WERI-Rb-1 (cell line): Measurements from ENCODE around the gene SLCO1B1.

Source experiments
- DNase-seq: peaks from one replicate; pipeline ENCODE4 v3.0.0-alpha.2; 2020
- H3K27ac ChIP-seq: fragments of 250-450 bp; sonication (Bioruptor Pico); 2 replicates; pipeline ENCODE4 v1.5.1; 2020; ENCODE audit warnings: mild to moderate bottlenecking, moderate library complexity
- H3K27me3 ChIP-seq: fragments of 250-450 bp; sonication (Bioruptor Pico); 2 replicates; pipeline ENCODE4 v1.5.1; 2021; ENCODE audit warnings: mild to moderate bottlenecking, low read depth, moderate library complexity; ENCODE audit not compliant: insufficient read depth, severe bottlenecking
- H3K36me3 ChIP-seq: fragments of 250-450 bp; sonication (Bioruptor Pico); 2 replicates; pipeline ENCODE4 v1.5.1; 2020; ENCODE audit warnings: mild to moderate bottlenecking, moderate library complexity
- H3K4me3 ChIP-seq: 2 replicates; pipeline ENCODE4 v1.5.1; 2011; ENCODE audit warnings: low read depth, mild to moderate bottlenecking, control low read depth, low read length
- H3K9me3 ChIP-seq: fragments of 250-450 bp; sonication (Bioruptor Pico); 2 replicates; pipeline ENCODE4 v1.5.1; 2021; ENCODE audit warnings: mild to moderate bottlenecking, moderate library complexity; ENCODE audit not compliant: severe bottlenecking
- CTCF ChIP-seq: IDR thresholded peaks from 2 replicates; pipeline ENCODE4 v1.5.1; 2011; ENCODE audit warnings: low read depth, mild to moderate bottlenecking, control low read depth, inconsistent platforms, low read length

SLCO1B1 gene

GRCh38 chr12:21223930-21224329 lies 92.9 kb downstream of the SLCO1B1 start:
- Histone ChIP-seq H3K9me3 (no peaks in the 10 kb centered on the region), H3K4me3 (no peak overlapping the region), H3K27ac (no peak overlapping the region), H3K27me3 (no peaks in the 10 kb centered on the region), H3K36me3 (no peaks in the 10 kb centered on the region)
- no peak for DNase-seq
- TF ChIP-seq CTCF, result no peak

- H3K27me3 ChIP-seq, result no peaks in the 10 kb centered on the region
- H3K27ac ChIP-seq, result no peak overlapping the region
- no peaks in the 10 kb centered on the region for H3K9me3 ChIP-seq
- H3K36me3 ChIP-seq, result no peaks in the 10 kb centered on the region
- DNase-seq, result no peak
- H3K4me3 ChIP-seq, result no peak overlapping the region
- TF ChIP-seq CTCF, result no peak
Measured at GRCh38 chr12:21234395-21234794, 103.4 kb downstream of the SLCO1B1 start.

- Histone ChIP-seq H3K9me3 (no peaks in the 10 kb centered on the region), H3K27me3 (no peaks in the 10 kb centered on the region), H3K4me3 (no peak overlapping the region), H3K36me3 (no peaks in the 10 kb centered on the region), H3K27ac (no peak overlapping the region)
- no peak for TF ChIP-seq CTCF
- DNase-seq, result no peak
Measured at GRCh38 chr12:21239866-21240265, 108.9 kb downstream of the SLCO1B1 start.

- Histone ChIP-seq H3K27ac (no peak overlapping the region), H3K36me3 (no peaks in the 10 kb centered on the region), H3K9me3 (no peaks in the 10 kb centered on the region), H3K4me3 (no peak overlapping the region), H3K27me3 (no peaks in the 10 kb centered on the region)
- DNase-seq, result no peak
- TF ChIP-seq CTCF, result no peak
Measured at GRCh38 chr12:21248679-21249078, 117.7 kb downstream of the SLCO1B1 start.

GRCh38 chr12:21252070-21252469 lies 121.1 kb downstream of the SLCO1B1 start:
- Histone ChIP-seq H3K27ac (no peak overlapping the region), H3K9me3 (no peaks in the 10 kb centered on the region), H3K36me3 (no peaks in the 10 kb centered on the region), H3K4me3 (no peak overlapping the region), H3K27me3 (no peaks in the 10 kb centered on the region)
- TF ChIP-seq CTCF, result no peak
- no peak for DNase-seq

GRCh38 chr12:21257172-21257571 lies 126.2 kb downstream of the SLCO1B1 start:
- no peaks in the 10 kb centered on the region for H3K27me3 ChIP-seq
- H3K36me3 ChIP-seq, result no peaks in the 10 kb centered on the region
- no peaks in the 10 kb centered on the region for H3K9me3 ChIP-seq
- DNase-seq, result no peak
- H3K27ac ChIP-seq, result no peak overlapping the region
- no peak overlapping the region for H3K4me3 ChIP-seq
- TF ChIP-seq CTCF, result no peak
